ENCODE measurements around the gene SOHLH2.
A peak's percentile ranks its signal among the peaks of the same experiment; 100 is the strongest.

Gene SOHLH2

GRCh38 chr13:36131931-36132297 is 82.4 kb downstream of the SOHLH2 start:
- no peak for DNase-seq (ENCODE audit: low spot score)

- DNase-seq (ENCODE audit: low spot score), result no peak
Observed at GRCh38 chr13:36131222-36131930, 83.0 kb downstream of the SOHLH2 start, which contains the start of gene DCLK1. Gene DCLK1 (minus strand): TSS chr13:36131382.

GRCh38 chr13:36130552-36131221 is 83.7 kb downstream of the SOHLH2 start:
- no peak for DNase-seq (ENCODE audit: low spot score)

GRCh38 chr13:36130193-36130551 is 84.2 kb downstream of the SOHLH2 start:
- DNase-seq (ENCODE audit: low spot score), result no peak

- DNase-seq (ENCODE audit: low spot score), result no peak
Observed at GRCh38 chr13:36129539-36129938, 84.8 kb downstream of the SOHLH2 start.

GRCh38 chr13:36126491-36126890 is 87.9 kb downstream of the SOHLH2 start:
- DNase-seq (ENCODE audit: low spot score), result no peak

- DNase-seq (ENCODE audit: low spot score), result no peak
Observed at GRCh38 chr13:36125841-36126240, 88.5 kb downstream of the SOHLH2 start.

- peak; percentile 56 for DNase-seq (ENCODE audit: low spot score)
Observed at GRCh38 chr13:36124236-36124822, 90.0 kb downstream of the SOHLH2 start.
